ENCODE data around the gene TBC1D8.

Gene TBC1D8

DNA sequence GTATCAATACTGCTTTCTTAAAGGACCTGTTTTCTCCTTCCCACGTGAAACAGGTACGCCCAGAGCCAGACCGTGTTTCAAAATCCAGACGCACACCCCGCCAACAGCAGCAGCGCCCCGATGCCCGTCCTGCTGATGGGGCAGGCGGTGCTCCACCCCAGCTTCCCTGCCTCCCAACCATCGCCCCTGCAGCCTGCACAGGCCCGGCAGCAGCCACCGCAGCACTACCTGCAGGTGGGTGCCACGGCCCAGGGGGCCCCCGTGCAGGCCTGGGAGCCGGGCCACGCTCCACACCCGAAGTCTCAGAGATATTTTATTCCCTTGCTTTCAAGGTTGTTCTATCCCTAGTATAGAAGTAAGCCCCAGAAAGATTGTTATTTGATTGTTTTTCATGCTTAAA lies 157.9 kb downstream of the TBC1D8 start:
- ATAC-seq, result no peak

- no peak for ATAC-seq
Measured at GRCh38 chr2:100992262-100992661, 158.9 kb downstream of the TBC1D8 start.

DNA sequence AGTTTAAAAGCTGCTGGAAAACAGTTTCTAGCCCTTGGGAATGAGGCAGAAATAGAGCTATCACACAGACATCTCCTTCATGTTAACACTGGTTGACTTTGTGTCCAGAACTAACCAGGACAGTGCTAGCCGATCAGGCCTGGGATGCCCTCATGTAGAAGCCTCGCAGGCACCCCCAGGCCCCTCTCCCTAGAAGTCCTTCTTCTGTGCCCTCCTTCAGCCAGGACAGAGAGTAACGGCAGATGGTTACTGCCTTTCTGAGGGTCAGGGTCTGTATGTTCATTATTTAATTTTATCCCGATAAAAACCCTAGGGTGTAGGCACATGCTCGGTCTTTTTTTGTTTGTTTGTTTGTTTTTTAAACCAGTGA lies 159.8 kb downstream of the TBC1D8 start:
- ATAC-seq, result no peak

DNA sequence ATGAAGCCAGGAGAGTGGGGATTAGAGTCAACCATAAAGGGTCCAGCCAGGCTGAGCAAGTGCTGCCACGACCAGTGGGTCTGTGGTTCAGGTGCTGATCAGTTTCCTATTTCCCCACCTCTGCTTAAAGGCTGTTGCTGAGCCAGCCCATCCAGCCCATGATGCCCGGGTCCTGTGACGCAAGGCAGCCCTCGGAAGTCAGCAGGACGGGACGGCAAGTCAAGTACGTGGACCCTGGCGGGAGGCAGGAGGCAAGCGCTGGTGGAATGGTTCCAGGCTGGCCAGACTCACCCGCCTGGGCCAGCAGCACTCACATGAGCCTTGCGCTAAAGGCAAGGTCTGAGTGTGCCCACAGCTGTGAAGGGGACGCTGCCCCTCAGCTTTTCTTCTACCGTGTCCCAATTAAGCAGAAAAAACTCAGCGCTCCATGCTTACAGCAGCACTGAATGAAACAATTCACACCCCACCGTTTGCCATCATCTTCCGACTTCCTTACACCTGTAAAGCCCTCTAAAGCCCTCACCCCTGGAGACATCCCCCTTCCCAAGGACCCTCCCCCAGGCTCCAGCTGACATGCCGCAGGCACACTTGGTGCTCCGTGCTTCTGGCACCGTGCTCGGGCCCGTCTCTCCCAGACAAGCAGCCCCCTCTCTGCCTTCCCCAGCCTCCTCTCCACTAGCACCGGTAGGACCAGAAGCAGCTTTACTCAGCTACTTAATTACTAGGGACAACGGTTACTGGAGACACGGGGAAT lies 160.4 kb downstream of the TBC1D8 start:
- no peak for ATAC-seq

DNA sequence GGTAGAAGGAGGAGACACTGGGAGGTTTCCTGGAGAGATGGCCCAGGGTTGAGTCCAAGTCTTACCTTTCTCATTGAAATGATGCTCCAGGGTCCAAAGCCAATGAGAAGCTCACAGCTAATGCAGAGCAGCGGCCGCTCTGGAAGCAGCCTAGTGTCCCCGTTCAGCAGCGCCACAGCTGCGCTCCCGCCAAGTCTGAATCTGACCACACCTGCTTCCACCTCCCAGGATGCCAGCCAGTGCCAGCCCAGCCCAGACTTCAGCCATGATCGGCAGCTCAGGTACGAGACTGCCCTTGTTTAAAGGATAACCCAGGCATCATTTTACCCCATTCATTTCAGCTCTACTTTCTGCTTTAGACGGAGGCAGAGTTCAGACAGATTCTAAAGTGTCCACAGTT lies 161.0 kb downstream of the TBC1D8 start:
- no peak for ATAC-seq

- ATAC-seq, result no peak
Measured at GRCh38 chr2:100989666-100990065, 161.5 kb downstream of the TBC1D8 start.

DNA sequence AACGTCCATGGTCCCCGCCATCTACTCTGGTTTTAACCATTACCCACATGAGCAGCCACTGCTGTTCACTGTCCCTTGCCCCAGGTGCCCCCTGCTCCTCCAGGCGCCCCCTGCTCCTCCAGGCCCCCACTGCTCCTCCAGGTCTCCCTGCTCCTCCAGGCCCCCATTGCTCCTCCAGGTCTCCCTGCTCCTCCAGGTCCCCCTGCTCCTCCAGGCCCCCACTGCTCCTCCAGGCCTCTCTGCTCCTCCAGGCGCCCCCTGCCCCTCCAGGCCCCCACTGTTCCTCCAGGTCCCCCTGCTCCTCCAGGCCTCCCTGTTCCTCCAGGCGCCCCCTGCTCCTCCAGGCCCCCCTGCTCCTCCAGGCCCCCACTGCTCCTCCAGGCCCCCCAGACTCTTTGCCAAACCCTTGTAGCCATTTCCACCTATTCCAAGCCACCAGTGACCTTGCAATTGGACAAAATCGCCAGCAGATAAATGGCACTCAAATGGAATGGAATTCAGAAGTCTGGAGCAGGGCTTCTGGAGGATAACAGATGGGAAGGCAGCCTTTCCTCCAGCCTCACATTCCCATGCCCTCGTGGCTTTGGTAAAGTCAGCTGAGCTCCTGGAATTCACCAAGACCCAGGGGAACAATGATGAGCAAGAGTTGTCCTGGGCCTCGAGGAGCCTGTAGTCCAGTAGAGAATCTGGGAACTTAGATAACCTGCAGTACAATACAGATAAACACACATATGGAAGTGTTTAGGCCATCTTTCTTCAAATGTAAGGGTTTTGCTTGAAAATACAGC lies 162.4 kb downstream of the TBC1D8 start:
- no peak for ATAC-seq

DNA sequence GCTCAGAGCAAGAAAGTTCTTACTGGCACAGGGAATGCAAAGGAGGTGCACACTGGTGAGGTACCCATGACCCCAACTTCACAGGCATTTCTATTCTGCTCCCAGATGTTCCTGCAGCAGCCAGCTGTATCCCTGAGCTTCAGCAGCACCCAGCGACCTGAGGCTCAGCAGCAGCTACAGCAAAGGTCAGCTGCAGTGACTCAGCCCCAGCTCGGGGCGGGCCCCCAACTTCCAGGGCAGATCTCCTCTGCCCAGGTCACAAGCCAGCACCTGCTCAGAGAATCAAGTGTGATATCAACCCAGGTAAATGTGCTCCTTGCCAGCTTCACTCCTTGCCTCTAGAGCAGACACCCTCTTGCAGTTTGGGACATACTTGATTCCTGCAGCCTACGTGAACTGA lies 163.2 kb downstream of the TBC1D8 start:
- no peak for ATAC-seq

DNA sequence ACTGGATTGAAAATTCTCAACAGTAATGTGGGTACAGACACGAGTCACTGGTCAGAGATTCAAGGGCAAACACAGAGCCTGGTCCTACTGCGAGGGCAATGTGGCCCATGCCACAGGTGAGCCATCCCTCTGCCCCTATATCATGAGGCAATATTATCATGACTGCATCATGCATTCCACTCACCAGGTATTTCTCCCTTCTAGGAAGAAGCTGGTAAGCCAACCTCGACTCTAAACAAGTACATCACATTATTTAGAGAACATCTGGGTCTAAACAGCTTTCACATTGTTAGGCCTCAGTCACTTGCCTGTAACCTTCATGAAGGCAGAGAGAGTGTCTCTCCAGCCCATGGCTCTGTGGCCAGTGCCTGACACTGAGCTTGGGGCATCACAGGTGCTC lies 163.6 kb downstream of the TBC1D8 start:
- no peak for ATAC-seq

DNA sequence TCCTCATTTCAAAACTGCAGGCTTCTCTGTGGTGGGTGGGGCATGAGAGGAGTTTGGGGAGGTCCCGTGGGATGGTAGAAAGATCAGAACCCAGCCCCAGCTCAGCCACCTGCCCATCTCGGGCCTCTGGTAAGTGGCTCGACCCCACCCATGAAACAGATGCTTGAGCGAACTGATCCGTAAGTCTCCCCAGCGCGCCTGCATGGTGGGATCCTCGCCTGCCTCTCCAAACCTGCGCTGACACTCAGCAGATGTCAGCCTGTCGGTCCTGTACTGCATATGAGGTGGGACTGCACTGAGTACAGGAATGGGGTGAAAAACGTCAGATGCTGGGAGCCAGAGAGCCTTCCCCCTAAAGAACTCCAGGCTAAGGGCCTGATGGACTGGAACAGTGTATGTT lies 165.0 kb downstream of the TBC1D8 start:
- no peak for ATAC-seq

- ATAC-seq, result peak in 1 of 2 donors; percentile 73
Measured at GRCh38 chr2:100984892-100985307, 166.3 kb downstream of the TBC1D8 start.

DNA sequence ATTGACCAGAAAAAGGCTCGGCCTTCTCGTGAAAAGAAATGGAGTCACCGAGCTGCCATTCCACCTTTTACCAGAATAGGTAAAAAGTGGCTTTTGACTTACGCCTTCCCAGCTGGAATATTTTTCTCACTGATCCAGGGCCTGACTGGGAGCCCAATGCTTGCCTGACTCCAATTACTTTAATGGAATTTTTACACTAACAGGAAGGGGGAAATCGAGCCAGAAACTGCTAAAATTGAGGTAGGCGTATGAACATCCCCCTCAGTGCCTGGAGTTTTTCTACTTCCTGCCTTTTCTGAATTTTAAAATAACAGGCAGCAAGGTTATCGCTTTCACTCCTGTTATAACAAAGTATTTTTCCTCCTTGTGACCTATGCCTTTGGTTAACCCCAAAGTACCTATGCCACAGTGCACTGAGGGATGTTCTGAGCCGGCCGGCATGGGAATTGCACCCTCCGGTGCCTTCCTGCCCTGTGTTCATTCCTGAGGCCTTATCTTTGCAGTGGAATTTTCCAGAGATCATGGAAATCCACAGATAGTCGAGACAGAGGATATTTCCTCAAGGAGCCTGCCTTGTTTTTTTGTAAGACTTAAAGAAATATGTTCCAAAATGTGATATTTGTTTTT lies 167.4 kb downstream of the TBC1D8 start:
- ATAC-seq, result no peak

GRCh38 chr2:100983201-100983600 lies 168.0 kb downstream of the TBC1D8 start:
- ATAC-seq, result no peak

DNA sequence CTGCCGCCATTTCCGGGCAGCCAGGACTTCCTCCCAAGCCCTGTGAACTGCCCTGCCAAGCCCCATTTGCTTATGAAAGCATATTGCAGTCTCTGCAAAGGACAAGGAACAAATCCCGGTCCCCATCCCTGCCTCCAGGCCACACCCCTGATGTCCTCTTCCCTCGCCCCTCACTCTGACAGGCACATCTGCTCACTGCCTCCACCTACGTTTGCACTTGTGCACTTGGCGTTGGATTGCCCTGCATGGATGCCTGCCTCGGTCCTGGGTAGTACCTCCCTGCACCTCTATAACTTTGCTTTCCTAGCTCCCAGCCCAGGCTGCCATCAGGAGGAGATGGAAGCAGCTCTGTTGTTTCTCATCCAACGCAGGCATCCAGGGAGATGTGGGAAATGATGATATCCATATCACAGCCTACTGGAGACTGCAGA lies 168.7 kb downstream of the TBC1D8 start:
- ATAC-seq, result no peak

- no peak for ATAC-seq
Measured at GRCh38 chr2:100981011-100981410, 170.2 kb downstream of the TBC1D8 start.

DNA sequence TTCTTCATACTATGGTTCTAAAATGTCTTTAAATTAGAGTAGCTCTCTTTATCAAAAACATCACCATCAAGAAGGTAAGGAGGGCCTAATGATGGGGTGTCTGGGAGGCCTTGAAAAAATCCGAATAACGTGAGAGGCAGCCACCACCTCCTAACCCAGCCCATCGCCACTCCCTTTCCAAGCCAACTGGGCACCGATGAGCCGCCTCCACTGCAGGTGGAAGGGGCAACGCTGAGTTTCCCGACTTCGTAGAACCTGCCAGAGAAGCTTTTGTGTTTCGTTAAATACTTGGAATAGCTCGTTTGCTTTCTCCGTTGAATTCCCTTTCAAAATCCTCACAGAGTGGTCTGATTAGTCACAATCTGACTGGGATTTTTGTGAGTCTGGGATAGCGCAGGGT lies 171.1 kb downstream of the TBC1D8 start:
- no peak for ATAC-seq

- ATAC-seq, result no peak
Measured at GRCh38 chr2:100978582-100979191, 172.5 kb downstream of the TBC1D8 start.

DNA sequence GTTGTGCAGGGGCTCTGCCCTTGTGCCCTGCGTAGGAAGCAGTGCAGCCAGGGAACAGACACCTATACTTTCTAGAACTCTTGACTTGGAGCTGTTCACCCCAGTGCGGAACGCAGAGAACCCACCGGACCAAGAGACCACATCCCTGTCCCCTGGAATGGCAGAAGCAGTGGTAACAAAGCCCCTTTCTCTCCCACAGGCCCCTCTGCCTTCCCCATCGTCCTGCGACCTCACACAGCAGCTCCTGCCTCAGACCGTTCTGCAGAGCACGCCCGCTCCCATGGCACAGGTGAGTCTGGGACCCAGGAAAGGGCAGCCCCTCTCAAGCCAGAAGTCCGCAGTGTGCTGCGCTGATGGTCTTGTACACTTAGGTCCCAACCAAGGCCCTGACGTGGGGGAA lies 173.7 kb downstream of the TBC1D8 start:
- no peak for ATAC-seq

DNA sequence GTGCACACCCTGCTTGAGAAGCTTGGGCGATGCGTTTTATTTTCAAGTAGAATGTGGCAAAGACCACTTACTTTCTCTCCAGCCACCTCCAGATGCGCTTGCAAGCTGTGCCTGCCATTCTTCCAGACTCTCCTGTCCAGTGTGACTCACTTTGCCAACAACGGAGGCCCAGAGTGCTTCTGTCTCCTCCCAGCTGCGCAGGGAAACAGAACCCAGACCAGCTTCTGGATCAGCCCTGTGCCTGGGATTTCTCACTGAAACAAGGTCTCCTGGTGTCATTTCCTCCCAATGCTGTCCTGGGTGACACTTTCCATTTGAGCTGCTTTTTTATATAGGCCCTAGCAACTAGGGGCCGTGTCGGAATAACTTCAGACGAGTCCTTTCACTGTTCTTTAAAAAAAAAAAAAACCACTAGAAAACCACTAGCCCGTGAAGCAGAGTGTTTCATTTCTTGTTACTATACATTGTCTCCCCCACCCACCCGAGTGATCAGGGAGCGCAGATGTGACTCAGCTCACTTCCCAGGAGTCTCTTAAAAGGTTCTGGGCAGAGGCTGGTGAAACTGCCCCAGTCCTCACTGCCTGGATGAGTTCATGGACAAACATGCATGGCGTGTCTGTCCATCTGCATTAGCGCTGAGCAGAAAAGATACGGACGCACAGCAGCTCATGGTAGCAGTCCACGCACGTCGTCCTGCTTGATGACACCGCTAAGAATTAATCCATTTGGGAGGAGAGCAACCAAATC lies 174.4 kb downstream of the TBC1D8 start:
- peak in 1 of 2 donors; percentile 30 for ATAC-seq

DNA sequence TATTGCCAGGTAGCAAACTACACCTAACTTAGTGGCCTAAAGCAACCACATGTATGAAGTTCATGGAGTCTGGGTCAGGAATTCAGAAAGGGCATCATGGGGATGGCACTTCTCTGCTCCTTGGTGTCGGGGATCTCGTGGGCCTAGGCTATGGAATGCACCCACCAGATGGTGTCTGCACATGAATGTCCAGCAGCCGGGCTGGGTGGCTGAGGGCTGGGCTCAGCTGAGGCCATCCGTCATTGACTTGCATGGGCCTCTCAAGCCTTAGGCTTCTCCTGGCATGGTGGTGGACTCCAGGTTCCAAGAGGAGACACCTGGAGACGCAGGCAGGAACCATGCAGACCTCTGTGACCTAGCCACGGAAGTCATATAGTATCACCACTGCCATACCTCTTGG lies 175.1 kb downstream of the TBC1D8 start:
- no peak for ATAC-seq

GRCh38 chr2:100975521-100975785 lies 175.7 kb downstream of the TBC1D8 start:
- no peak for ATAC-seq

DNA sequence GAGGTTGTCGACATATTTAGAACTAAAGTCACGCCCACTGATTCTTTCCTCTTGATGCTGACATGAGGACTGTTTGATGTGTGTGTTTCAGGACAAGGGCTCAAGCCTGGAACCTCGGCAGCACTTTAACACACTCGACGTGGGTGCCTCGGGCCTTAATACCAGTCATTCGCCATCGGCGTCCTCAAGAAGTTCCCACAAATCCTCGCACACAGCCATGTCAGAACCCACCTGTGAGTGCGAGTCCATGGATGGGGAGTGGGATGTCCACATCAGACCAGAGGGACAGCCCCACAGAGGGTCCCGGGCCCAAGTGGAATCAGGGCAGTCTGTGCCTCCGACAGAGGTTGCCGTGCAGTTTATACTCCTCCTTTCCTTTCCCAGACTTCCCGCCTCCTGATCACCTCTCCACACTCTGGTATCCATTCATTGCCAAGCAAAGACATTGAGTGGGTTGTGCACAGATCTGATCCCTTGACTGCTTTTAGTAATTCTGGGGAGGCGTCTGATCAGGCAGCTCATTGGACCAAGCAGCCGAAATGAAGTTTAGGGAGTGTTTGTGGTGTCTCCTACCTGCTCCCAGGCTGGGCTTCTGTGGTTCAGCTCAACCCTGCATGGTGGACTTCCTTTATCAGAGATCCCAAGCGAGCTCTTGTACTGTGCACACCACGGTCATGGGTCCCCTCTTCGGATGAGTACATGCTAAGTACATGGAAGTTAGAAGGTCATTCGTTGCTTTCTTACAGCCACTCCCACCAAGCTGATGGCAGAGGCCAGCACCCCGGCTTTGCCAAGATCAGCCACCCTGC lies 176.3 kb downstream of the TBC1D8 start:
- no peak for ATAC-seq
